HG03354 (cell line): Measurements from ENCODE around the gene ZNF607.
"Not testable (repeated sequence)": the region's sequence is repeated elsewhere in the genome, so short reads cannot be mapped to it uniquely, and the experiment has no call there.

ENCODE experiments used
- ATAC-seq: cut with Tn5 transposase; IDR thresholded peaks from one replicate; pipeline ENCODE4 v1.9.1; 2021; ENCODE audit warnings: mild to moderate bottlenecking; ENCODE audit not compliant: unreplicated experiment, poor library complexity, severe bottlenecking

ZNF607 gene

GRCh38 chr19:37719111-37719926, at the start of gene ZNF607:
Gene ZNF607, minus strand, starts transcription at chr19:37719761. Its CDS starts 8,143 bp downstream, at chr19:37711618.
- peak; percentile 95 for ATAC-seq

- no peak for ATAC-seq
These were observed 43.9 kb upstream of the ZNF607 start for GRCh38 chr19:37763488-37763887.

- ATAC-seq: not testable (repeated sequence)
These were observed 38.1 kb upstream of the ZNF607 start for GRCh38 chr19:37757683-37758082.

GRCh38 chr19:37738371-37738770, 18.8 kb upstream of the ZNF607 start:
- ATAC-seq: no peak

- ATAC-seq: no peak
These were observed 5.6 kb upstream of the ZNF607 start for GRCh38 chr19:37725181-37725580.

GRCh38 chr19:37719927-37720265, 335 bp upstream of the ZNF607 start:
- no peak for ATAC-seq

GRCh38 chr19:37718304-37718703, 1.3 kb downstream of the ZNF607 start:
- no peak for ATAC-seq

GRCh38 chr19:37716140-37716539, 3.4 kb downstream of the ZNF607 start:
- no peak for ATAC-seq

GRCh38 chr19:37706052-37706605, 13.4 kb downstream of the ZNF607 start:
- no peak for ATAC-seq

GRCh38 chr19:37699057-37699456, 20.5 kb downstream of the ZNF607 start:
- no peak for ATAC-seq

GRCh38 chr19:37698216-37698615, 21.3 kb downstream of the ZNF607 start:
- no peak for ATAC-seq

- ATAC-seq: no peak
These were observed 24.2 kb downstream of the ZNF607 start for GRCh38 chr19:37695144-37695899.

- ATAC-seq: no peak
These were observed 26.5 kb downstream of the ZNF607 start for GRCh38 chr19:37692956-37693620.

GRCh38 chr19:37691881-37692504, 27.6 kb downstream of the ZNF607 start:
- ATAC-seq: no peak

GRCh38 chr19:37683520-37683919, 36.0 kb downstream of the ZNF607 start:
- ATAC-seq: no peak

- no peak for ATAC-seq
These were observed 50.1 kb downstream of the ZNF607 start for GRCh38 chr19:37669450-37669914.

GRCh38 chr19:37657157-37657556, 62.4 kb downstream of the ZNF607 start:
- ATAC-seq: not testable (repeated sequence)

- peak; percentile 66 for ATAC-seq
These were observed 63.7 kb downstream of the ZNF607 start for GRCh38 chr19:37655689-37656371.

GRCh38 chr19:37655301-37655688, 64.3 kb downstream of the ZNF607 start, which contains the start of gene ZFP30:
Gene ZFP30, minus strand, starts transcription at chr19:37655465. Its CDS starts 7,643 bp downstream, at chr19:37647822.
- peak; percentile 54 for ATAC-seq
